Endothelial cell of umbilical vein (primary cell): ENCODE measurements around the gene CCRL2.

Experiments used
- GATA2 ChIP-seq: IDR thresholded peaks from 2 replicates; pipeline ENCODE4 v1.7.0; 2011; ENCODE audit warnings: low read depth, mild to moderate bottlenecking, moderate library complexity, mixed read lengths, low read length; ENCODE audit not compliant: insufficient read length, insufficient read depth
- MYC ChIP-seq: IDR thresholded peaks from one replicate; pipeline ENCODE4 v1.6.1; 2011; ENCODE audit warnings: mild to moderate bottlenecking, low read depth, low read length
- POLR2A ChIP-seq: IDR thresholded peaks from 2 replicates; pipeline ENCODE4 v1.6.1; 2012; ENCODE audit warnings: low read depth, mild to moderate bottlenecking, control low read depth, low read length
- POLR2AphosphoS5 ChIP-seq: IDR thresholded peaks from 2 replicates; pipeline ENCODE4 v1.6.1; 2012; ENCODE audit warnings: low read depth, mild to moderate bottlenecking, control low read depth, low read length, moderate library complexity; ENCODE audit not compliant: insufficient read depth
- TF ChIP-seq, protein P1 (sequence below), 2 donors: IDR thresholded peaks; 1 replicate in 1 of 2; 2 replicates in 1 of 2; pipeline ENCODE4 v1.5.1; 2011; ENCODE audit warnings: low read length in 2 of 2, mild to moderate bottlenecking in 2 of 2, moderate library complexity in 2 of 2, control low read depth in 1 of 2, inconsistent platforms in 1 of 2, low read depth in 1 of 2; ENCODE audit not compliant: insufficient read depth in 1 of 2; ENCODE audit errors: extremely low read depth in 1 of 2
- TF ChIP-seq, protein P2 (sequence below): IDR thresholded peaks from 2 replicates; pipeline ENCODE4 v1.6.1; 2011; ENCODE audit not compliant: insufficient read depth, insufficient read length

DNA sequence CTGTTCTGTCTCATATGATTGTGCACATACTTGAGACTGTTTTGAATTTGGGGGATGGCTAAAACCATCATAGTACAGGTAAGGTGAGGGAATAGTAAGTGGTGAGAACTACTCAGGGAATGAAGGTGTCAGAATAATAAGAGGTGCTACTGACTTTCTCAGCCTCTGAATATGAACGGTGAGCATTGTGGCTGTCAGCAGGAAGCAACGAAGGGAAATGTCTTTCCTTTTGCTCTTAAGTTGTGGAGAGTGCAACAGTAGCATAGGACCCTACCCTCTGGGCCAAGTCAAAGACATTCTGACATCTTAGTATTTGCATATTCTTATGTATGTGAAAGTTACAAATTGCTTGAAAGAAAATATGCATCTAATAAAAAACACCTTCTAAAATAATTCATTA, 31.2 kb upstream of the CCRL2 start:
- TF ChIP-seq, protein P1, sequence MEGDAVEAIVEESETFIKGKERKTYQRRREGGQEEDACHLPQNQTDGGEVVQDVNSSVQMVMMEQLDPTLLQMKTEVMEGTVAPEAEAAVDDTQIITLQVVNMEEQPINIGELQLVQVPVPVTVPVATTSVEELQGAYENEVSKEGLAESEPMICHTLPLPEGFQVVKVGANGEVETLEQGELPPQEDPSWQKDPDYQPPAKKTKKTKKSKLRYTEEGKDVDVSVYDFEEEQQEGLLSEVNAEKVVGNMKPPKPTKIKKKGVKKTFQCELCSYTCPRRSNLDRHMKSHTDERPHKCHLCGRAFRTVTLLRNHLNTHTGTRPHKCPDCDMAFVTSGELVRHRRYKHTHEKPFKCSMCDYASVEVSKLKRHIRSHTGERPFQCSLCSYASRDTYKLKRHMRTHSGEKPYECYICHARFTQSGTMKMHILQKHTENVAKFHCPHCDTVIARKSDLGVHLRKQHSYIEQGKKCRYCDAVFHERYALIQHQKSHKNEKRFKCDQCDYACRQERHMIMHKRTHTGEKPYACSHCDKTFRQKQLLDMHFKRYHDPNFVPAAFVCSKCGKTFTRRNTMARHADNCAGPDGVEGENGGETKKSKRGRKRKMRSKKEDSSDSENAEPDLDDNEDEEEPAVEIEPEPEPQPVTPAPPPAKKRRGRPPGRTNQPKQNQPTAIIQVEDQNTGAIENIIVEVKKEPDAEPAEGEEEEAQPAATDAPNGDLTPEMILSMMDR (IDR thresholded peaks at IDR 0.05; ENCODE audit: extremely low read depth in 1 of 2, insufficient read depth in 1 of 2, low read depth in 1 of 2, low read length in 2 of 2): no peak
- TF ChIP-seq MYC (no peak), POLR2A (no peak), POLR2AphosphoS5 (no peak), GATA2 (no peak)
- TF ChIP-seq, protein P2, sequence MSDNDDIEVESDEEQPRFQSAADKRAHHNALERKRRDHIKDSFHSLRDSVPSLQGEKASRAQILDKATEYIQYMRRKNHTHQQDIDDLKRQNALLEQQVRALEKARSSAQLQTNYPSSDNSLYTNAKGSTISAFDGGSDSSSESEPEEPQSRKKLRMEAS: no peak
